IMR-90 (cell line): ENCODE data around the gene FBLN1. TPM values are rescaled to one million over a fixed set of nuclear protein-coding genes. Genes with fewer than 3 reads are reported as not detected.

Source experiments
- ATAC-seq: fragments of 200-7000 bp; cut with Tn5 transposase; 2 replicates; pipeline ENCODE4 v1.9.1; 2020; ENCODE audit warnings: low read depth, mild to moderate bottlenecking, moderate library complexity
- BruUV-seq: library from RNA; stranded (reverse); fragments of 400-500 nt; replicated peaks from 2 replicates; lab custom pipeline; 2021; lab: Mats Ljungman, UMichigan
- CTCF ChIA-PET: fragments of 300-600 bp; formaldehyde crosslinking; extraction: SDS; loops from one replicate; lab custom pipeline; 2021; ENCODE audit warnings: antibody characterized with exemption; lab: Yijun Ruan, JAX
- POLR2A ChIA-PET: fragments of 300-600 bp; sonication (Branson Sonifier 250); formaldehyde crosslinking; loops from one replicate; lab custom pipeline; 2022; ENCODE audit warnings: antibody characterized with exemption; ENCODE audit not compliant: unreplicated experiment; lab: Charles Lee
- DNase-seq: peaks from one replicate; pipeline ENCODE4 v3.0.0; 2013
- H2AFZ ChIP-seq: replicated peaks from 2 replicates; pipeline ENCODE3; 2013; ENCODE audit warnings: low read length, mild to moderate bottlenecking; ENCODE audit not compliant: poor library complexity
- H2AK5ac ChIP-seq: 2 replicates; pipeline ENCODE4 v1.6.1; 2013; ENCODE audit warnings: low read depth, low read length, inconsistent platforms
- H2AK9ac ChIP-seq: replicated peaks from 2 replicates; pipeline ENCODE3; 2013; ENCODE audit warnings: mild to moderate bottlenecking, low read depth, low read length, moderate library complexity; ENCODE audit not compliant: poor library complexity
- H2BK120ac ChIP-seq: 2 replicates; pipeline ENCODE4 v1.6.1; 2013; ENCODE audit warnings: low read depth, low read length, inconsistent platforms
- H2BK15ac ChIP-seq: 3 replicates; pipeline ENCODE4 v1.6.1; 2013; ENCODE audit warnings: low read depth, low read length, inconsistent platforms
- H2BK20ac ChIP-seq: 2 replicates; pipeline ENCODE4 v1.6.1; 2013; ENCODE audit warnings: low read depth, mild to moderate bottlenecking, inconsistent platforms, low read length, moderate library complexity
- H2BK5ac ChIP-seq: 2 replicates; pipeline ENCODE4 v1.6.1; 2013; ENCODE audit warnings: mild to moderate bottlenecking, low read depth, low read length, inconsistent platforms; ENCODE audit not compliant: poor library complexity, severe bottlenecking
- H3K14ac ChIP-seq: replicated peaks from 2 replicates; pipeline ENCODE4 v1.6.1; 2013; ENCODE audit warnings: low read depth, low read length, inconsistent platforms
- H3K18ac ChIP-seq: 2 replicates; pipeline ENCODE4 v1.6.1; 2013; ENCODE audit warnings: low read depth, low read length, control low read depth
- H3K23ac ChIP-seq: 2 replicates; pipeline ENCODE4 v1.6.1; 2013; ENCODE audit warnings: low read depth, low read length, inconsistent platforms
- H3K27ac ChIP-seq: 2 replicates; pipeline ENCODE4 v1.5.1; 2013; ENCODE audit warnings: mild to moderate bottlenecking, control low read depth, low read length; ENCODE audit not compliant: insufficient read depth
- H3K27me3 ChIP-seq: 2 replicates; pipeline ENCODE4 v1.6.1; 2013; ENCODE audit warnings: low read length; ENCODE audit not compliant: control insufficient read depth, insufficient read depth
- H3K36me3 ChIP-seq: 2 replicates; pipeline ENCODE4 v1.6.1; 2013; ENCODE audit warnings: low read length, mixed read lengths; ENCODE audit not compliant: control insufficient read depth, insufficient read depth
- H3K4ac ChIP-seq: 2 replicates; pipeline ENCODE4 v1.6.1; 2013; ENCODE audit warnings: low read depth, low read length, inconsistent platforms
- H3K4me1 ChIP-seq: 2 replicates; pipeline ENCODE4 v1.6.1; 2013; ENCODE audit warnings: low read length, mixed read lengths; ENCODE audit not compliant: control insufficient read depth, insufficient read depth
- H3K4me2 ChIP-seq: 2 replicates; pipeline ENCODE4 v1.6.1; 2013; ENCODE audit warnings: low read depth, mild to moderate bottlenecking, control low read depth, low read length, moderate library complexity
- H3K4me3 ChIP-seq: 2 replicates; pipeline ENCODE4 v1.5.1; 2013; ENCODE audit warnings: low read depth, mild to moderate bottlenecking, control low read depth, low read length, moderate library complexity; ENCODE audit not compliant: insufficient read depth
- H3K56ac ChIP-seq: 2 replicates; pipeline ENCODE4 v1.6.1; 2013; ENCODE audit warnings: low read length, inconsistent platforms; ENCODE audit not compliant: insufficient read depth; ENCODE audit errors: extremely low read depth
- H3K79me1 ChIP-seq, 2 experiments: 2 replicates each; pipeline ENCODE4 v1.6.1; 2013; ENCODE audit warnings: low read length in 2 of 2, inconsistent platforms in 1 of 2, low read depth in 1 of 2
- H3K9ac ChIP-seq: 2 replicates; pipeline ENCODE4 v1.6.1; 2013; ENCODE audit warnings: low read depth, low read length, control low read depth
- H3K9me1 ChIP-seq: 2 replicates; pipeline ENCODE4 v1.6.1; 2013; ENCODE audit warnings: low read length, inconsistent platforms; ENCODE audit not compliant: insufficient read depth
- H3K9me3 ChIP-seq: 2 replicates; pipeline ENCODE4 v1.6.1; 2013; ENCODE audit warnings: low read length; ENCODE audit not compliant: control insufficient read depth, insufficient read depth
- H4K20me1 ChIP-seq: 2 replicates; pipeline ENCODE4 v1.6.1; 2013; ENCODE audit warnings: low read length, inconsistent platforms; ENCODE audit not compliant: insufficient read depth
- H4K5ac ChIP-seq: 2 replicates; pipeline ENCODE4 v1.6.1; 2013; ENCODE audit warnings: mild to moderate bottlenecking, low read depth, low read length, control low read depth
- H4K8ac ChIP-seq, 2 experiments: 2 replicates each; pipeline ENCODE4 v1.6.1; 2013; ENCODE audit warnings: low read depth in 2 of 2, low read length in 2 of 2, control low read depth in 1 of 2, inconsistent platforms in 1 of 2
- H4K91ac ChIP-seq: 2 replicates; pipeline ENCODE4 v1.6.1; 2013; ENCODE audit warnings: low read depth, low read length, inconsistent platforms; ENCODE audit not compliant: insufficient read depth
- BHLHE40 ChIP-seq: fragments of 150-350 bp; IDR thresholded peaks from 2 replicates; pipeline ENCODE4 v1.6.1; 2016; ENCODE audit warnings: mild to moderate bottlenecking, low read depth, low read length
- CEBPB ChIP-seq: IDR thresholded peaks from 2 replicates; pipeline ENCODE4 v1.6.1; 2012; ENCODE audit warnings: low read depth, low read length, improper control_type of control experiment
- CHD1 ChIP-seq: IDR thresholded peaks from 2 replicates; pipeline ENCODE4 v1.6.1; 2012; ENCODE audit warnings: low read depth, low read length, improper control_type of control experiment
- FOS ChIP-seq: fragments of 150-350 bp; IDR thresholded peaks from 2 replicates; pipeline ENCODE4 v1.6.1; 2016; ENCODE audit warnings: low read depth, low read length
- MAFK ChIP-seq: IDR thresholded peaks from 2 replicates; pipeline ENCODE4 v1.6.1; 2012; ENCODE audit warnings: low read depth, low read length, improper control_type of control experiment
- MAZ ChIP-seq: IDR thresholded peaks from 2 replicates; pipeline ENCODE4 v1.6.1; 2012; ENCODE audit warnings: low read depth, mild to moderate bottlenecking, low read length, improper control_type of control experiment, moderate library complexity, borderline replicate concordance
- MXI1 ChIP-seq: IDR thresholded peaks from 2 replicates; pipeline ENCODE4 v1.6.1; 2012; ENCODE audit warnings: low read depth, mild to moderate bottlenecking, low read length, moderate library complexity, borderline replicate concordance
- NFE2L2 ChIP-seq: fragments of 150-350 bp; IDR thresholded peaks from 2 replicates; pipeline ENCODE4 v1.6.1; 2016; ENCODE audit warnings: low read depth, mild to moderate bottlenecking, low read length
- POLR2A ChIP-seq: IDR thresholded peaks from 2 replicates; pipeline ENCODE4 v1.6.1; 2012; ENCODE audit warnings: mild to moderate bottlenecking, low read depth, low read length
- RAD21 ChIP-seq: IDR thresholded peaks from 2 replicates; pipeline ENCODE4 v1.6.1; 2012; ENCODE audit warnings: low read length, improper control_type of control experiment
- RCOR1 ChIP-seq: IDR thresholded peaks from 2 replicates; pipeline ENCODE4 v1.6.1; 2012; ENCODE audit warnings: mild to moderate bottlenecking, low read length, improper control_type of control experiment; ENCODE audit not compliant: insufficient replicate concordance
- RFX5 ChIP-seq: IDR thresholded peaks from 2 replicates; pipeline ENCODE4 v1.8.0; 2012; ENCODE audit warnings: low read depth, mild to moderate bottlenecking, low read length, moderate library complexity
- SMC3 ChIP-seq: fragments of 150-350 bp; IDR thresholded peaks from 2 replicates; pipeline ENCODE4 v1.6.1; 2016; ENCODE audit warnings: low read depth, mild to moderate bottlenecking, antibody characterized with exemption, low read length, moderate library complexity
- USF2 ChIP-seq: fragments of 150-350 bp; IDR thresholded peaks from 2 replicates; pipeline ENCODE4 v1.6.1; 2017; ENCODE audit warnings: mild to moderate bottlenecking, antibody characterized with exemption, low read length, low read depth
- WGBS, 2 experiments: methylation state at CpG; one replicate each; pipeline versions ENCODE4 v1.1.5 to v1.1.7; 2013; ENCODE audit warnings: missing lambda C conversion rate in 2 of 2; ENCODE audit not compliant: insufficient read length in 1 of 2; ENCODE audit errors: extremely low coverage in 2 of 2; 5-methylcytosine and 5-hydroxymethylcytosine counted together
- dilution Hi-C: fragments of 300-500 bp; cut with HindIII; formaldehyde crosslinking; loops from one replicate; pipeline ENCODE4 v1.14.3; 2018; ENCODE audit warnings: low sequenced_read_pairs; ENCODE audit not compliant: unreplicated experiment
- in situ Hi-C: fragments of 300-500 bp; cut with MboI; formaldehyde crosslinking; loops from 3 replicates; pipeline ENCODE4 v1.14.3; 2019; ENCODE audit warnings: low sequenced_read_pairs, inconsistent platforms, mixed read lengths
- intact Hi-C: fragments of 100-400 bp; cut with micrococcal nuclease; formaldehyde crosslinking; loops from 2 replicates; pipeline ENCODE4 v1.10.0; 2022
- polyA plus RNA-seq, 3 experiments: library from polyadenylated mRNA; depleted of rRNA; stranded (reverse); fragments of >200 nt; gene quantifications; 2 replicates each; pipeline ENCODE4 v1.2.3, GENCODE V29; 2012; ENCODE audit warnings: low replicate concordance in 1 of 3
- total RNA-seq: library from RNA; depleted of rRNA; stranded (reverse); fragments of >200 nt; gene quantifications from 2 replicates; pipeline ENCODE4 v1.2.3, GENCODE V29; 2012
- TF ChIP-seq, protein P1 (sequence below): fragments of 150-350 bp; IDR thresholded peaks from 2 replicates; pipeline ENCODE4 v1.6.1; 2016; ENCODE audit warnings: low read depth, mild to moderate bottlenecking, low read length, moderate library complexity, borderline replicate concordance

Gene FBLN1
- total and polyA plus RNA-seq, 2 of the 4 experiments (the other 2 are of a cell fraction) = 11.3 to 87.9 TPM

GRCh38 chr22:45506816-45507360 lies 4.2 kb downstream of the FBLN1 start:
- ChIA-PET CTCF (no interaction called here), POLR2A (no interaction called here)
- Histone ChIP-seq H2BK120ac (no peak overlapping the region), H3K9me1 (peaks cover 13% of the 10 kb centered on the region), H2BK20ac (no peak overlapping the region), H3K4me3 (no peak overlapping the region), H2AK9ac (peak overlapping the region; percentile 75), H3K9ac (no peak overlapping the region), H3K4me2 (peak overlapping the region; percentile 8; the same call in 1 of the 2 replicates), H4K5ac (no peak overlapping the region), H2AFZ (no peak overlapping the region), H3K4me1 (peaks cover 23% of the 10 kb centered on the region), H2BK5ac (no peak overlapping the region), H3K9me3 (no peaks in the 10 kb centered on the region), H4K91ac (peak overlapping the region; percentile 42), H3K27ac (no peak overlapping the region), H3K27me3 (no peaks in the 10 kb centered on the region), H3K4ac (peak overlapping the region; percentile 49; the same call in 1 of the 2 replicates), H3K14ac (no peak overlapping the region), H3K23ac (no peak overlapping the region), H3K79me1 (peaks cover 17 to 79% of the 10 kb centered on the region in 2 experiments; a peak in 3 of 4 replicates), H2AK5ac (no peak overlapping the region), H4K20me1 (peaks cover 43% of the 10 kb centered on the region), H3K36me3 (peaks cover 27% of the 10 kb centered on the region; the same call in 1 of the 2 replicates), H3K18ac (no peak overlapping the region), H3K56ac (no peak overlapping the region), H4K8ac (peak overlapping the region in 1 of 2 experiments; percentile 20; a peak in 1 of 4 replicates), H2BK15ac (no peak overlapping the region)
- WGBS, 2 experiments = no CpG with 5 or more reads among the region's 8 CpGs
- DNase-seq = no peak
- in situ Hi-C loops = loop anchor here (5.0 kb wide), 1 partner anchor 55 kb away; no protein-coding TSS in a partner anchor
- intact Hi-C loops = no loop called here
- TF ChIP-seq BHLHE40 = no peak
- TF ChIP-seq MAFK = no peak
- no peak for TF ChIP-seq RFX5
- TF ChIP-seq RAD21 = no peak
- no peak for TF ChIP-seq NFE2L2
- TF ChIP-seq, protein P1, sequence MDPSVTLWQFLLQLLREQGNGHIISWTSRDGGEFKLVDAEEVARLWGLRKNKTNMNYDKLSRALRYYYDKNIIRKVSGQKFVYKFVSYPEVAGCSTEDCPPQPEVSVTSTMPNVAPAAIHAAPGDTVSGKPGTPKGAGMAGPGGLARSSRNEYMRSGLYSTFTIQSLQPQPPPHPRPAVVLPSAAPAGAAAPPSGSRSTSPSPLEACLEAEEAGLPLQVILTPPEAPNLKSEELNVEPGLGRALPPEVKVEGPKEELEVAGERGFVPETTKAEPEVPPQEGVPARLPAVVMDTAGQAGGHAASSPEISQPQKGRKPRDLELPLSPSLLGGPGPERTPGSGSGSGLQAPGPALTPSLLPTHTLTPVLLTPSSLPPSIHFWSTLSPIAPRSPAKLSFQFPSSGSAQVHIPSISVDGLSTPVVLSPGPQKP = no peak
- TF ChIP-seq USF2 = no peak
- TF ChIP-seq CHD1 = no peak
- no peak for TF ChIP-seq RCOR1
- TF ChIP-seq SMC3 = no peak
- TF ChIP-seq POLR2A = no peak
- TF ChIP-seq MXI1 = no peak
- TF ChIP-seq FOS = no peak
- no peak for TF ChIP-seq CEBPB
- no peak for TF ChIP-seq MAZ
- no peak for ATAC-seq
- dilution Hi-C loops = no loop called here
- no TSS peak for BruUV-seq
